Measurements from ENCODE around the gene ZDHHC3.

- TF ChIP-seq CTCF (IDR thresholded peaks at IDR 0.05) = no peak
- TF ChIP-seq EZH2 (IDR thresholded peaks at IDR 0.05; ENCODE audit: borderline replicate concordance, insufficient read depth, low read depth, low read length, poor library complexity, severe bottlenecking) = no peak
Measured at GRCh38 chr3:45016916-45017315, 40.9 kb upstream of the ZDHHC3 start.
